Smooth muscle cell (in vitro differentiated cells): ENCODE results near the gene AP4M1. TPM values are rescaled to one million over a fixed set of nuclear protein-coding genes. Genes with fewer than 3 reads are reported as not detected.

ENCODE experiments used
- DNase-seq: peaks from one replicate; lab custom pipeline; 2025; ENCODE audit not compliant: unreplicated experiment; lab: John Stamatoyannopoulos, UW
- H2AFZ ChIP-seq: fragments of 200-600 bp; sonication (generic); 2 replicates; pipeline ENCODE4 v1.6.0; 2016; ENCODE audit warnings: antibody characterized with exemption, low read depth, mild to moderate bottlenecking
- H3F3A ChIP-seq: fragments of 200-600 bp; sonication (generic); 2 replicates; pipeline ENCODE4 v1.6.0; 2017; ENCODE audit warnings: antibody characterized with exemption, low read depth
- H3K27ac ChIP-seq: fragments of 200-600 bp; sonication (generic); 2 replicates; pipeline ENCODE4 v1.5.1; 2016; ENCODE audit warnings: low read depth, mild to moderate bottlenecking
- H3K27me3 ChIP-seq: fragments of 200-600 bp; sonication (generic); 2 replicates; pipeline ENCODE4 v1.6.1; 2016; ENCODE audit warnings: low read depth, mild to moderate bottlenecking
- H3K36me3 ChIP-seq: fragments of 200-600 bp; sonication (generic); 2 replicates; pipeline ENCODE4 v1.5.1; 2016; ENCODE audit warnings: low read depth
- H3K4me1 ChIP-seq: fragments of 200-600 bp; sonication (generic); 2 replicates; pipeline ENCODE4 v1.5.1; 2016; ENCODE audit warnings: low read depth
- H3K4me2 ChIP-seq: fragments of 200-600 bp; sonication (generic); 2 replicates; pipeline ENCODE4 v1.6.0; 2016; ENCODE audit warnings: mild to moderate bottlenecking
- H3K4me3 ChIP-seq: fragments of 200-600 bp; sonication (generic); 2 replicates; pipeline ENCODE4 v1.5.1; 2016; ENCODE audit warnings: mild to moderate bottlenecking
- H3K79me2 ChIP-seq: fragments of 200-600 bp; sonication (generic); 2 replicates; pipeline ENCODE4 v1.6.0; 2016; ENCODE audit warnings: low read depth, mild to moderate bottlenecking
- H3K9ac ChIP-seq: fragments of 200-600 bp; sonication (generic); 2 replicates; pipeline ENCODE4 v1.6.0; 2016; ENCODE audit warnings: low read depth
- H3K9me3 ChIP-seq: fragments of 200-600 bp; sonication (generic); replicated peaks from 2 replicates; pipeline ENCODE4 v1.5.1; 2016; ENCODE audit warnings: low read depth
- H4K20me1 ChIP-seq: fragments of 200-600 bp; sonication (generic); 2 replicates; pipeline ENCODE4 v1.6.0; 2016; ENCODE audit warnings: low read depth
- CTCF ChIP-seq: fragments of 200-600 bp; sonication (generic); IDR thresholded peaks from 2 replicates; pipeline ENCODE4 v1.5.1; 2017; ENCODE audit warnings: borderline replicate concordance, mild to moderate bottlenecking, antibody characterized with exemption; ENCODE audit not compliant: insufficient read depth, poor library complexity, severe bottlenecking
- WGBS: methylation state at CpG from one replicate; pipeline ENCODE4 v1.1.7; 2016; ENCODE audit warnings: low lambda C conversion rate; 5-methylcytosine and 5-hydroxymethylcytosine counted together
- polyA plus RNA-seq: library from polyadenylated mRNA; unstranded; fragments of >200 nt; fragmentation: Nextera tagmentation; extraction: Ambion mirVana; gene quantifications from 2 replicates; pipeline ENCODE4 v1.2.1, GENCODE V29; 2016
- total RNA-seq: library from RNA; depleted of rRNA; stranded (reverse); fragments of >200 nt; gene quantifications from 2 replicates; pipeline ENCODE4 v1.2.3, GENCODE V29; 2014

Gene AP4M1
- total and polyA plus RNA-seq, 2 experiments from 2014 or later, result 16.9 to 18.0 TPM

- WGBS, result 98% methylated on average over 11 of the region's 11 CpGs
- H3K36me3 ChIP-seq, result peaks cover 63% of the 10 kb centered on the region
- peaks cover 35% of the 10 kb centered on the region for H3K9me3 ChIP-seq
Observed at GRCh38 chr7:100071018-100071723, 30.3 kb upstream of the AP4M1 start.

GRCh38 chr7:100072462-100072861 is 29.0 kb upstream of the AP4M1 start:
- H2AFZ ChIP-seq, result no peak overlapping the region
- H3K9ac ChIP-seq, result no peak overlapping the region
- no peak overlapping the region for H3K4me3 ChIP-seq
- no peaks in the 10 kb centered on the region for H3K4me1 ChIP-seq
- DNase-seq, result no peak
- H3K36me3 ChIP-seq, result peaks cover 73% of the 10 kb centered on the region
- WGBS, result 98% methylated on average over 10 of the region's 10 CpGs
- H3F3A ChIP-seq, result peaks cover 11% of the 10 kb centered on the region
- TF ChIP-seq CTCF, result no peak
- H3K79me2 ChIP-seq, result peaks cover 31% of the 10 kb centered on the region
- H3K4me2 ChIP-seq, result no peak overlapping the region
- peaks cover 7% of the 10 kb centered on the region for H4K20me1 ChIP-seq
- H3K9me3 ChIP-seq, result peaks cover 35% of the 10 kb centered on the region
- no peaks in the 10 kb centered on the region for H3K27me3 ChIP-seq
- H3K27ac ChIP-seq, result no peak overlapping the region

More at GRCh38 chr7:100071018-100071723, 30.3 kb upstream of the AP4M1 start:
- H3K4me3 ChIP-seq, result no peak overlapping the region
- H3K27me3 ChIP-seq, result no peaks in the 10 kb centered on the region
- H3K9ac ChIP-seq, result no peak overlapping the region
- H4K20me1 ChIP-seq, result no peaks in the 10 kb centered on the region
- no peak for TF ChIP-seq CTCF
- no peaks in the 10 kb centered on the region for H3K4me1 ChIP-seq
- no peak for DNase-seq
- no peak overlapping the region for H3K27ac ChIP-seq
- H2AFZ ChIP-seq, result no peak overlapping the region
- H3F3A ChIP-seq, result peaks cover 21% of the 10 kb centered on the region
- peaks cover 19% of the 10 kb centered on the region for H3K79me2 ChIP-seq
- H3K4me2 ChIP-seq, result no peak overlapping the region

- no peaks in the 10 kb centered on the region for H3K27me3 ChIP-seq
- H3F3A ChIP-seq, result peaks cover 2% of the 10 kb centered on the region
- H3K4me2 ChIP-seq, result no peak overlapping the region
- H3K36me3 ChIP-seq, result peaks cover 69% of the 10 kb centered on the region
- no peak overlapping the region for H3K9ac ChIP-seq
- H4K20me1 ChIP-seq, result peaks cover 21% of the 10 kb centered on the region
- H2AFZ ChIP-seq, result no peak overlapping the region
- H3K9me3 ChIP-seq, result peaks cover 32% of the 10 kb centered on the region
- no peak for DNase-seq
- H3K4me3 ChIP-seq, result no peak overlapping the region
- TF ChIP-seq CTCF, result no peak
- peaks cover 55% of the 10 kb centered on the region for H3K79me2 ChIP-seq
- peaks cover 4% of the 10 kb centered on the region for H3K4me1 ChIP-seq
- H3K27ac ChIP-seq, result no peak overlapping the region
- WGBS, result 95% methylated on average over 7 of the region's 7 CpGs
Observed at GRCh38 chr7:100074841-100075240, 26.6 kb upstream of the AP4M1 start.

GRCh38 chr7:100075418-100075817 is 26.0 kb upstream of the AP4M1 start:
- Histone ChIP-seq H3K27ac (no peak overlapping the region), H3K79me2 (peaks cover 61% of the 10 kb centered on the region), H2AFZ (no peak overlapping the region), H3K9ac (no peak overlapping the region), H3K4me1 (peaks cover 10% of the 10 kb centered on the region), H3K36me3 (peaks cover 63% of the 10 kb centered on the region), H3F3A (no peaks in the 10 kb centered on the region), H3K9me3 (peaks cover 26% of the 10 kb centered on the region), H3K4me2 (no peak overlapping the region), H3K27me3 (no peaks in the 10 kb centered on the region), H4K20me1 (peaks cover 27% of the 10 kb centered on the region), H3K4me3 (no peak overlapping the region)
- no peak for TF ChIP-seq CTCF
- WGBS, result 98% methylated on average over 6 of the region's 6 CpGs
- no peak for DNase-seq
